GM12878 (cell line): ENCODE data around the gene CHST15. TPM values are rescaled to one million over a fixed set of nuclear protein-coding genes. Genes with fewer than 3 reads are reported as not detected.

Experiments used
- ATAC-seq: fragments of 200-7000 bp; cut with Tn5 transposase; 3 replicates; pipeline ENCODE4 v1.9.1; 2020; ENCODE audit warnings: mild to moderate bottlenecking, moderate library complexity
- BruUV-seq: library from RNA; stranded (reverse); fragments of 400-500 nt; replicated peaks from 2 replicates; lab custom pipeline; 2021; lab: Mats Ljungman, UMichigan
- CTCF ChIA-PET: fragments of 300-600 bp; sonication (Branson Sonifier 250); formaldehyde crosslinking; extraction: SDS; loops from one replicate; lab custom pipeline; 2021; ENCODE audit warnings: inconsistent platforms; lab: Yijun Ruan, JAX
- POLR2A ChIA-PET: fragments of 350-600 bp; formaldehyde crosslinking; extraction: SDS; loops from one replicate; lab custom pipeline; 2021; ENCODE audit warnings: inconsistent platforms; lab: Charles Lee
- RAD21 ChIA-PET: fragments of 300-600 bp; sonication (Branson Sonifier 250); formaldehyde crosslinking; loops from one replicate; lab custom pipeline; 2023; ENCODE audit warnings: antibody characterized with exemption; ENCODE audit not compliant: unreplicated experiment; lab: Charles Lee
- SMC1A ChIA-PET: fragments of 300-600 bp; sonication (Branson Sonifier 250); formaldehyde crosslinking; loops from one replicate; lab custom pipeline; 2023; ENCODE audit not compliant: unreplicated experiment, uncharacterized antibody; lab: Charles Lee
- DNase-seq: peaks from one replicate; pipeline ENCODE4 v3.0.0-alpha.2; 2011; ENCODE audit warnings: low read depth, low spot score
- FAIRE-seq: peaks from 3 replicates; lab custom pipeline; 2011; peaks lifted over from hg19 to GRCh38; lab: Jason Lieb, UNC
- H2AFZ ChIP-seq: 2 replicates; pipeline ENCODE4 v1.6.0; 2011; ENCODE audit warnings: low read depth, low read length, control low read depth; ENCODE audit not compliant: control insufficient read depth
- H3K27ac ChIP-seq: 2 replicates; pipeline ENCODE4 v1.5.1; 2011; ENCODE audit warnings: control low read depth; ENCODE audit not compliant: control insufficient read depth, insufficient read depth
- H3K27me3 ChIP-seq, 2 experiments: replicated peaks in 1 of 2; 2 replicates each; pipeline versions ENCODE4 v1.6.0 to v1.6.1; 2011; ENCODE audit warnings: low read length in 1 of 2; ENCODE audit not compliant: control insufficient read depth in 2 of 2, insufficient read depth in 2 of 2
- H3K36me3 ChIP-seq, 2 experiments: 2 replicates each; pipeline ENCODE4 v1.5.1; 2011; ENCODE audit warnings: low read length in 1 of 2; ENCODE audit not compliant: control insufficient read depth in 2 of 2, insufficient read depth in 2 of 2
- H3K4me1 ChIP-seq: 2 replicates; pipeline ENCODE4 v1.6.1; 2011; ENCODE audit warnings: mild to moderate bottlenecking, low read length, moderate library complexity, mixed read lengths; ENCODE audit not compliant: control insufficient read depth, insufficient read depth
- H3K4me2 ChIP-seq: 2 replicates; pipeline ENCODE4 v1.6.0; 2011; ENCODE audit warnings: control low read depth; ENCODE audit not compliant: control insufficient read depth, insufficient read depth
- H3K4me3 ChIP-seq: fragments of 200-600 bp; sonication (generic); 2 replicates; pipeline ENCODE4 v1.5.1; 2016
- H3K79me2 ChIP-seq: 2 replicates; pipeline ENCODE4 v1.6.0; 2011; ENCODE audit warnings: low read length; ENCODE audit not compliant: control insufficient read depth, insufficient read depth
- H3K9ac ChIP-seq: 2 replicates; pipeline ENCODE4 v1.8.0; 2011; ENCODE audit warnings: low read length, control low read depth, mixed read lengths; ENCODE audit not compliant: control insufficient read depth, insufficient read depth
- H3K9me3 ChIP-seq: replicated peaks from 3 replicates; pipeline ENCODE4 v1.5.1; 2011; ENCODE audit warnings: mild to moderate bottlenecking, low read length; ENCODE audit not compliant: control insufficient read depth, insufficient read depth
- H4K20me1 ChIP-seq: 2 replicates; pipeline ENCODE4 v1.6.0; 2011; ENCODE audit not compliant: control insufficient read depth, insufficient read depth
- JUNB ChIP-seq: IDR thresholded peaks from 2 replicates; pipeline ENCODE4 v1.6.1; 2016; ENCODE audit warnings: antibody characterized with exemption, mild to moderate bottlenecking
- MLLT1 ChIP-seq: fragments of 450-650 bp; IDR thresholded peaks from 2 replicates; pipeline ENCODE4 v1.6.1; 2016; ENCODE audit warnings: mild to moderate bottlenecking
- POU2F2 ChIP-seq: IDR thresholded peaks from 3 replicates; pipeline ENCODE4 v1.6.1; 2011; ENCODE audit warnings: low read depth, mild to moderate bottlenecking, low read length, borderline replicate concordance
- RUNX3 ChIP-seq: IDR thresholded peaks from 2 replicates; pipeline ENCODE4 v1.6.1; 2012; ENCODE audit warnings: low read length, inconsistent platforms
- STAT3 ChIP-seq: IDR thresholded peaks from 2 replicates; pipeline ENCODE4 v1.6.1; 2011; ENCODE audit warnings: low read depth, low read length, improper control_type of control experiment
- ZNF622 ChIP-seq: fragments of 450-650 bp; IDR thresholded peaks from 2 replicates; pipeline ENCODE4 v1.6.1; 2017; ENCODE audit warnings: mild to moderate bottlenecking, inconsistent platforms
- WGBS: methylation state at CpG from one replicate; pipeline ENCODE4 v1.1.6; 2016; ENCODE audit warnings: low lambda C conversion rate; ENCODE audit not compliant: insufficient replicate concordance, insufficient coverage; ENCODE audit errors: missing lambda C conversion rate; 5-methylcytosine and 5-hydroxymethylcytosine counted together
- in situ Hi-C: fragments of 300-500 bp; cut with MboI; formaldehyde crosslinking; loops from 9 replicates; pipeline ENCODE4 v1.14.3; 2018; ENCODE audit warnings: mixed read lengths
- intact Hi-C: fragments of 100-400 bp; cut with micrococcal nuclease; formaldehyde crosslinking; loops from one replicate; pipeline ENCODE4 v1.14.2; 2022; ENCODE audit not compliant: unreplicated experiment
- polyA plus RNA-seq, 11 experiments: library from polyadenylated mRNA; depleted of rRNA in 4 of 11; unstranded in 6 of 11; stranded (reverse) in 5 of 11; fragments of >200 nt; fragmentation: Nextera tagmentation in 4 of 11; fragmentation: Illumina TruSeq in 1 of 11; extraction: Ambion mirVana in 4 of 11; extraction: Trizol in 1 of 11; gene quantifications; 1 replicate in 1 of 11; 2 replicates in 10 of 11; pipeline versions ENCODE4 v1.2.1 to v1.2.3, GENCODE V29; 2011 to 2016; ENCODE audit warnings: inconsistent platforms in 2 of 11, missing spikeins in 2 of 11, low read depth in 1 of 11
- total RNA-seq, 4 experiments: library from RNA; depleted of rRNA in 3 of 4; stranded (reverse); fragments of >200 nt in 3 of 4; fragmentation: Illumina TruSeq in 1 of 4; extraction: Trizol in 1 of 4; gene quantifications; 2 replicates each; pipeline versions ENCODE4 v1.2.1 to v1.2.3, GENCODE V29; 2013 to 2021
- TF ChIP-seq, protein P1 (sequence below): IDR thresholded peaks from 2 replicates; pipeline ENCODE4 v1.6.1; 2011; ENCODE audit warnings: low read depth, mild to moderate bottlenecking, low read length, moderate library complexity, borderline replicate concordance; ENCODE audit errors: extremely low read depth

The CHST15 gene
- total and polyA plus RNA-seq, 10 of the 15 experiments (the other 5 are each of a cell fraction or from before 2014, with no cell fraction given), result 0.02 to 0.53 (median 0.05) TPM; not detected in 1

- TF ChIP-seq MLLT1 (no peak), ZNF622 (no peak), RUNX3 (no peak)
Measured at GRCh38 chr10:124077208-124077993, 16.0 kb downstream of the CHST15 start (continued).

DNA sequence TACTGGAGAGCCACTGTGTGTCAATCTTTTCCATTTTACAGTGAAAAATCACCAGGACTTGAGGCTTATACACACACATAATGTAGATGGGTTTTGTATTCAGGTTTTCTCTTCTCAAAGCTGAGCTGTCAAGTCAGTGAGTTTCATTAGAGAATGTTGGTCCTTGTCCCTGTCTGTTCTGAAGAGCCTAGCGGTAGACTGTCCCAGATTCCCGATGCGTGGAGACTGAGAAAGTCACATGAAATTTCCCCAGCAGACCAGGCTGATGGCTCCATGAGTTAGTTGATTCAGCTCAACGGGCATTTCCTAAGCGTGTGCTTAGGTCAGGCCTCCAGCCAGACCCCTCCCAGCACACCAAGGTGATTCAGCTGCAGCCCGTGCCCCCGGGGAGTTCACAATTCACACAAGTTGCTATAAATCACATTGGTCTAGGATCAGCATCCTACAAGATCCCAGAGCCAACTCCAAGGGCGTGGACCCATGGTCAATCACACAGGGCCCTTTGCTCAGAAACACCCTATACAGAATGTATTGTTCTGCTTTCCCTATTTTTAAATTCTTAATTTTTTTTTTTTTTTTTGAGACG is 17.2 kb downstream of the CHST15 start:
- H3K4me2 ChIP-seq, result no peak overlapping the region

More for the DNA sequence above, 17.2 kb downstream of the CHST15 start:
- WGBS, result 35% methylated on average over 8 of the region's 9 CpGs
- SMC1A ChIA-PET, result no interaction called here
- DNase-seq (no peak), FAIRE-seq (no peak)
- Histone ChIP-seq H3K4me3 (no peak overlapping the region), H3K79me2 (no peaks in the 10 kb centered on the region), H3K4me1 (peaks cover 5% of the 10 kb centered on the region; the same call in 1 of the 2 replicates), H3K27me3 (peaks cover under 1 to 4% of the 10 kb centered on the region in 2 experiments; a peak in 2 of 4 replicates), H3K9ac (no peak overlapping the region)
- in situ Hi-C loops, result no loop called here
- no TSS peak for BruUV-seq
- TF ChIP-seq JUNB (no peak), STAT3 (no peak), POU2F2 (no peak)
- TF ChIP-seq, protein P1, sequence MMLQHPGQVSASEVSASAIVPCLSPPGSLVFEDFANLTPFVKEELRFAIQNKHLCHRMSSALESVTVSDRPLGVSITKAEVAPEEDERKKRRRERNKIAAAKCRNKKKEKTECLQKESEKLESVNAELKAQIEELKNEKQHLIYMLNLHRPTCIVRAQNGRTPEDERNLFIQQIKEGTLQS, result no peak
- TF ChIP-seq, all 136 proteins: peak for 0
- Histone ChIP-seq H3K27ac (no peak overlapping the region), H3K36me3 (no peaks in the 10 kb centered on the region), H3K9me3 (no peaks in the 10 kb centered on the region), H4K20me1 (no peaks in the 10 kb centered on the region), H2AFZ (no peak overlapping the region)
- ChIA-PET CTCF (no interaction called here), RAD21 (no interaction called here), POLR2A (interaction anchor here (0.7 kb wide), 1 partner anchor 1094 kb away, joined by 6 read pairs; no protein-coding TSS in a partner anchor)
- intact Hi-C loops, result no loop called here
- ATAC-seq, result no peak
